HepG2 (cell line): ENCODE results near the gene MEF2D. TPM values are rescaled to one million over a fixed set of nuclear protein-coding genes. Genes with fewer than 3 reads are reported as not detected.

Source experiments
- ATAC-seq: fragments of 200-7000 bp; cut with Tn5 transposase; 3 replicates; pipeline ENCODE4 v1.9.1; 2020; ENCODE audit warnings: mild to moderate bottlenecking, moderate library complexity
- BruUV-seq: library from RNA; stranded (reverse); fragments of 400-500 nt; replicated peaks from 2 replicates; lab custom pipeline; 2021; lab: Mats Ljungman, UMichigan
- CTCF ChIA-PET: fragments of 300-600 bp; formaldehyde crosslinking; extraction: SDS; loops from one replicate; lab custom pipeline; 2021; ENCODE audit warnings: low total read pairs, inconsistent platforms, low intra/inter-chr PET ratio; lab: Yijun Ruan, JAX
- POLR2A ChIA-PET: fragments of 350-600 bp; sonication (Branson Sonifier 250); formaldehyde crosslinking; loops from one replicate; lab custom pipeline; 2020; ENCODE audit warnings: antibody characterized with exemption, inconsistent platforms; lab: Yijun Ruan, JAX
- DNase-seq: peaks from one replicate; pipeline ENCODE4 v3.0.0-alpha.2; 2015; ENCODE audit warnings: low spot score
- FAIRE-seq: peaks from 3 replicates; lab custom pipeline; 2011; peaks lifted over from hg19 to GRCh38; lab: Jason Lieb, UNC
- H2AFZ ChIP-seq: one replicate; pipeline ENCODE4 v1.6.1; 2011; ENCODE audit warnings: low read length, inconsistent platforms
- H3K27ac ChIP-seq: fragments of 300-600 bp; 3 replicates; pipeline ENCODE4 v1.8.0; 2011; ENCODE audit warnings: mixed run types, mild to moderate bottlenecking, mixed read lengths, low read length, inconsistent platforms; ENCODE audit not compliant: insufficient read depth; ENCODE audit errors: extremely low read length
- H3K27me3 ChIP-seq, 2 experiments: fragments of 200-600 bp in 1 of 2; 2 replicates in 1 of 2; 3 replicates in 1 of 2; pipeline versions ENCODE4 v1.6.0 to v1.8.0; 2011; ENCODE audit warnings: low read length in 2 of 2, mild to moderate bottlenecking in 2 of 2, moderate library complexity in 2 of 2, inconsistent platforms in 1 of 2; ENCODE audit not compliant: insufficient read depth in 2 of 2, control insufficient read depth in 1 of 2
- H3K36me3 ChIP-seq, 2 experiments: fragments of 200-600 bp in 1 of 2; replicated peaks in 1 of 2; 2 replicates in 1 of 2; 3 replicates in 1 of 2; pipeline versions ENCODE4 v1.5.1 to v1.8.0; 2011; ENCODE audit warnings: low read length in 2 of 2, inconsistent platforms in 1 of 2; ENCODE audit not compliant: insufficient read depth in 2 of 2, control insufficient read depth in 1 of 2
- H3K4me1 ChIP-seq: 2 replicates; pipeline ENCODE4 v1.5.1; 2012; ENCODE audit warnings: low read length, inconsistent platforms; ENCODE audit not compliant: insufficient read depth
- H3K4me2 ChIP-seq: 2 replicates; pipeline ENCODE4 v1.6.0; 2011; ENCODE audit warnings: low read depth, low read length, inconsistent platforms
- H3K4me3 ChIP-seq, 3 experiments: fragments of 200-600 bp in 1 of 3; sonication (generic), shearing (Covaris generic) in 1 of 3; replicated peaks in 1 of 3; 2 replicates each; pipeline ENCODE4 v1.5.1; 2011 to 2016; ENCODE audit warnings: low read length in 3 of 3, inconsistent platforms in 2 of 3, low read depth in 2 of 3, mild to moderate bottlenecking in 2 of 3, control low read depth in 1 of 3, mixed read lengths in 1 of 3; ENCODE audit not compliant: insufficient read depth in 1 of 3
- H3K79me2 ChIP-seq: one replicate; pipeline ENCODE4 v1.6.1; 2011; ENCODE audit warnings: low read length, inconsistent platforms; ENCODE audit not compliant: insufficient read depth
- H3K9ac ChIP-seq: 2 replicates; pipeline ENCODE4 v1.6.0; 2011; ENCODE audit warnings: mild to moderate bottlenecking, low read depth, low read length, inconsistent platforms; ENCODE audit not compliant: insufficient read depth
- H3K9me3 ChIP-seq: 2 replicates; pipeline ENCODE4 v1.5.1; 2012; ENCODE audit warnings: mild to moderate bottlenecking, low read length
- H4K20me1 ChIP-seq: 2 replicates; pipeline ENCODE4 v1.6.0; 2011; ENCODE audit warnings: inconsistent platforms, mild to moderate bottlenecking, low read length, moderate library complexity; ENCODE audit not compliant: insufficient read depth
- FOXM1 ChIP-seq: sonication (generic); formaldehyde crosslinking; IDR thresholded peaks from 2 replicates; pipeline ENCODE4 v1.5.0; 2020; ENCODE audit warnings: missing genetic modification reagents
- HIVEP1 ChIP-seq: sonication (generic); formaldehyde crosslinking; IDR thresholded peaks from 2 replicates; pipeline ENCODE4 v1.4.0; 2020; ENCODE audit warnings: mild to moderate bottlenecking, missing genetic modification reagents
- IRX3 ChIP-seq: sonication (generic); formaldehyde crosslinking; IDR thresholded peaks from 2 replicates; pipeline ENCODE4 v1.8.1; 2023; ENCODE audit warnings: mild to moderate bottlenecking, low read depth, missing genetic modification reagents, borderline replicate concordance
- PHF5A ChIP-seq: IDR thresholded peaks from one replicate; pipeline ENCODE4 v1.6.1; 2018; ENCODE audit warnings: low read depth, missing genetic modification reagents; ENCODE audit not compliant: unreplicated experiment
- SP140L ChIP-seq: sonication (generic); formaldehyde crosslinking; IDR thresholded peaks from 2 replicates; pipeline ENCODE4 v1.4.0; 2020; ENCODE audit warnings: missing genetic modification reagents, borderline replicate concordance
- SRF ChIP-seq: IDR thresholded peaks from 2 replicates; pipeline ENCODE4 v1.6.1; 2011; ENCODE audit warnings: mild to moderate bottlenecking, low read depth, low read length, moderate library complexity
- ZC3H4 ChIP-seq: sonication (generic); formaldehyde crosslinking; IDR thresholded peaks from 2 replicates; pipeline ENCODE4 v1.4.0; 2020; ENCODE audit warnings: missing genetic modification reagents, borderline replicate concordance
- ZNF496 ChIP-seq: sonication (generic); formaldehyde crosslinking; IDR thresholded peaks from 2 replicates; pipeline ENCODE4 v1.8.1; 2023; ENCODE audit warnings: mild to moderate bottlenecking, moderate library complexity, missing genetic modification reagents; ENCODE audit not compliant: insufficient replicate concordance
- ZNF652 ChIP-seq: IDR thresholded peaks from 2 replicates; pipeline ENCODE4 v1.6.1; 2016; ENCODE audit warnings: low read depth, borderline replicate concordance
- ZNF768 ChIP-seq: sonication (generic); formaldehyde crosslinking; IDR thresholded peaks from 2 replicates; pipeline ENCODE4 v1.4.0; 2020; ENCODE audit warnings: missing genetic modification reagents
- ZNF772 ChIP-seq: sonication (generic); formaldehyde crosslinking; IDR thresholded peaks from 2 replicates; pipeline ENCODE4 v1.5.0; 2020; ENCODE audit warnings: mild to moderate bottlenecking, missing genetic modification reagents
- ZNF878 ChIP-seq: sonication (generic); formaldehyde crosslinking; IDR thresholded peaks from 2 replicates; pipeline ENCODE4 v1.8.1; 2023; ENCODE audit warnings: mild to moderate bottlenecking, missing genetic modification reagents, moderate library complexity
- WGBS: methylation state at CpG from one replicate; pipeline ENCODE4 v1.1.6; 2017; ENCODE audit warnings: low lambda C conversion rate; 5-methylcytosine and 5-hydroxymethylcytosine counted together
- in situ Hi-C: cut with HindIII; loops from 2 replicates; pipeline ENCODE4 v1.10.0; 2017; ENCODE audit warnings: low pct_unique_long_range_greater_than_20kb; ENCODE audit not compliant: extremely low pct_ligation_motif_present
- intact Hi-C: fragments of 100-400 bp; cut with micrococcal nuclease; formaldehyde crosslinking; loops from one replicate; pipeline ENCODE4 v1.10.0; 2022; ENCODE audit not compliant: unreplicated experiment
- polyA plus RNA-seq, 8 experiments: library from polyadenylated mRNA; depleted of rRNA in 3 of 8; stranded (reverse) in 7 of 8; unstranded in 1 of 8; fragments of >200 nt; fragmentation: Illumina TruSeq in 4 of 8; extraction: Trizol in 4 of 8; gene quantifications; 2 replicates each; pipeline versions ENCODE4 v1.2.1 to v1.2.3, GENCODE V29; 2011 to 2016; ENCODE audit warnings: low read depth in 4 of 8, missing spikeins in 1 of 8, mixed read lengths in 1 of 8; ENCODE audit not compliant: insufficient read depth in 1 of 8
- total RNA-seq, 5 experiments: library from RNA; depleted of rRNA; stranded (reverse); fragments of >200 nt; fragmentation: Illumina TruSeq; extraction: Trizol; gene quantifications; 2 replicates each; pipeline ENCODE4 v1.2.3, GENCODE V29; 2016; ENCODE audit warnings: low read depth in 1 of 5

Gene MEF2D
- total and polyA plus RNA-seq, 2 of the 13 experiments (the other 11 are each of a cell fraction or from before 2014, with no cell fraction given) = 1.6 to 3.9 TPM

- in situ Hi-C loops (no loop called here), intact Hi-C loops (no loop called here)
- BruUV-seq = no TSS peak
- ChIA-PET POLR2A (interaction anchor here (0.7 to 1.2 kb wide), 3 partner anchors 10 to 14 kb away, joined by 3 to 4 read pairs (median 3); no protein-coding TSS in a partner anchor), CTCF (no interaction called here)
- no peak overlapping the region for H2AFZ ChIP-seq
- FAIRE-seq (no peak), ATAC-seq (no peak), DNase-seq (no peak)
- 100% methylated on average over 5 of the region's 6 CpGs for WGBS
- no peak overlapping the region for H3K9ac ChIP-seq
- H3K27me3 ChIP-seq = no peaks in the 10 kb centered on the region
- no peak overlapping the region for H3K4me2 ChIP-seq
- no peak overlapping the region for H3K4me3 ChIP-seq
- peaks cover 4 to 7% of the 10 kb centered on the region in 2 experiments; a peak in 2 of 5 replicates for H3K36me3 ChIP-seq
- H4K20me1 ChIP-seq = peaks cover 64% of the 10 kb centered on the region
- peaks cover 11% of the 10 kb centered on the region for H3K4me1 ChIP-seq
- H3K27ac ChIP-seq = no peak overlapping the region
- TF ChIP-seq FOXM1 (CRISPR knock-in tag) (no peak), SP140L (CRISPR knock-in tag) (no peak), SRF (no peak), ZNF878 (CRISPR knock-in tag) (no peak), ZNF772 (CRISPR knock-in tag) (no peak), ZNF768 (no peak), ZNF652 (CRISPR knock-in tag) (no peak), ZNF496 (CRISPR knock-in tag) (no peak), IRX3 (CRISPR knock-in tag) (no peak), ZC3H4 (no peak), PHF5A (CRISPR knock-in tag) (no peak), HIVEP1 (CRISPR knock-in tag) (no peak)
- peaks cover 14% of the 10 kb centered on the region for H3K79me2 ChIP-seq
- no peaks in the 10 kb centered on the region for H3K9me3 ChIP-seq
These were observed 9.2 kb downstream of the MEF2D start for GRCh38 chr1:156491151-156491949.
